H1 (cell line): ENCODE measurements around the gene CPA3. TPM values are rescaled to one million over a fixed set of nuclear protein-coding genes. Genes with fewer than 3 reads are reported as not detected.

ENCODE experiments used
- CTCF ChIA-PET: fragments of 300-600 bp; sonication (Branson Sonifier 250); formaldehyde crosslinking; loops from one replicate; lab custom pipeline; 2021; ENCODE audit not compliant: partially characterized antibody; lab: Charles Lee
- POLR2A ChIA-PET: fragments of 300-600 bp; sonication (Branson Sonifier 250); formaldehyde crosslinking; loops from one replicate; lab custom pipeline; 2021; ENCODE audit warnings: inconsistent platforms; ENCODE audit not compliant: partially characterized antibody; lab: Charles Lee
- DNase-seq, 2 experiments: peaks; one replicate each; pipeline versions ENCODE4 v3.0.0 to v3.0.0-alpha.2; 2010 to 2022; ENCODE audit warnings: low spot score in 2 of 2, low read depth in 1 of 2, mixed read lengths in 1 of 2
- FAIRE-seq: peaks from 2 replicates; lab custom pipeline; 2011; peaks lifted over from hg19 to GRCh38; lab: Jason Lieb, UNC
- H2AFZ ChIP-seq: 2 replicates; pipeline ENCODE4 v1.8.1; 2012; ENCODE audit warnings: low read length, inconsistent platforms
- H2AK5ac ChIP-seq: 2 replicates; pipeline ENCODE4 v1.6.1; 2013; ENCODE audit warnings: low read depth, low read length
- H2BK120ac ChIP-seq: replicated peaks from 2 replicates; pipeline ENCODE3; 2013; ENCODE audit warnings: low read depth, low read length, inconsistent platforms
- H2BK12ac ChIP-seq: 2 replicates; pipeline ENCODE4 v1.6.1; 2013; ENCODE audit warnings: low read depth, low read length
- H2BK15ac ChIP-seq: 2 replicates; pipeline ENCODE4 v1.6.1; 2013; ENCODE audit warnings: low read length
- H2BK20ac ChIP-seq: 2 replicates; pipeline ENCODE4 v1.6.1; 2013; ENCODE audit warnings: low read length
- H2BK5ac ChIP-seq: 2 replicates; pipeline ENCODE4 v1.6.1; 2013; ENCODE audit warnings: low read depth, low read length
- H3K14ac ChIP-seq: 2 replicates; pipeline ENCODE4 v1.6.1; 2013; ENCODE audit warnings: inconsistent platforms; ENCODE audit not compliant: insufficient read length
- H3K18ac ChIP-seq: 2 replicates; pipeline ENCODE4 v1.6.1; 2013; ENCODE audit warnings: low read length; ENCODE audit errors: extremely low read depth
- H3K23ac ChIP-seq: 2 replicates; pipeline ENCODE4 v1.6.1; 2013; ENCODE audit warnings: inconsistent platforms; ENCODE audit not compliant: insufficient read length
- H3K23me2 ChIP-seq: 2 replicates; pipeline ENCODE4 v1.6.1; 2013; ENCODE audit warnings: low read depth, low read length
- H3K27ac ChIP-seq: 2 replicates; pipeline ENCODE4 v1.6.1; 2011; ENCODE audit warnings: low read depth, low read length, inconsistent platforms
- H3K27me3 ChIP-seq, 4 experiments: replicated peaks in 1 of 4; 1 replicate in 1 of 4; 2 replicates in 3 of 4; pipeline versions ENCODE4 v1.6.1 to v1.8.1; 2011 to 2013; ENCODE audit warnings: low read length in 3 of 4, mild to moderate bottlenecking in 3 of 4, inconsistent platforms in 2 of 4, mixed read lengths in 2 of 4, moderate library complexity in 1 of 4; ENCODE audit not compliant: control insufficient read depth in 3 of 4, insufficient read depth in 3 of 4; ENCODE audit errors: extremely low read depth in 1 of 4
- H3K36me3 ChIP-seq, 4 experiments: 2 replicates each; pipeline versions ENCODE4 v1.6.1 to v1.8.1; 2011 to 2013; ENCODE audit warnings: mild to moderate bottlenecking in 4 of 4, low read length in 3 of 4, moderate library complexity in 2 of 4, control low read depth in 1 of 4, inconsistent platforms in 1 of 4; ENCODE audit not compliant: insufficient read depth in 4 of 4, control insufficient read depth in 2 of 4
- H3K4ac ChIP-seq: replicated peaks from 2 replicates; pipeline ENCODE3; 2013; ENCODE audit warnings: low read length, low read depth, mixed read lengths, inconsistent platforms; ENCODE audit not compliant: insufficient read length
- H3K4me1 ChIP-seq, 4 experiments: replicated peaks in 1 of 4; 1 replicate in 1 of 4; 2 replicates in 3 of 4; pipeline versions ENCODE4 v1.6.1 to v1.8.1; 2011 to 2013; ENCODE audit warnings: low read length in 3 of 4, inconsistent platforms in 2 of 4, mixed read lengths in 1 of 4; ENCODE audit not compliant: insufficient read depth in 4 of 4, control insufficient read depth in 3 of 4
- H3K4me2 ChIP-seq, 2 experiments: 2 replicates each; pipeline versions ENCODE4 v1.6.1 to v1.8.1; 2011 to 2013; ENCODE audit warnings: low read depth in 2 of 2, low read length in 2 of 2, control low read depth in 1 of 2, inconsistent platforms in 1 of 2, mild to moderate bottlenecking in 1 of 2; ENCODE audit not compliant: insufficient read depth in 1 of 2
- H3K4me3 ChIP-seq, 4 experiments: fragments of 200-600, 300-600 bp in 1 of 4; sonication (generic), shearing (Covaris generic), sonication (Bioruptor Twin) in 1 of 4; 2 replicates each; pipeline versions ENCODE4 v1.5.1 to v1.8.1; 2011 to 2016; ENCODE audit warnings: low read length in 4 of 4, low read depth in 3 of 4, control low read depth in 2 of 4, inconsistent platforms in 2 of 4, mild to moderate bottlenecking in 2 of 4, mixed read lengths in 1 of 4, moderate library complexity in 1 of 4; ENCODE audit not compliant: insufficient read depth in 2 of 4; ENCODE audit errors: extremely low read depth in 1 of 4
- H3K56ac ChIP-seq: replicated peaks from 2 replicates; pipeline ENCODE3; 2013; ENCODE audit warnings: low read depth, mild to moderate bottlenecking, mixed read lengths, low read length, inconsistent platforms; ENCODE audit not compliant: insufficient read length
- H3K79me1 ChIP-seq: 2 replicates; pipeline ENCODE4 v1.6.1; 2013; ENCODE audit warnings: low read depth, low read length, control low read depth
- H3K79me2 ChIP-seq, 2 experiments: 2 replicates each; pipeline versions ENCODE4 v1.6.1 to v1.8.1; 2012 to 2013; ENCODE audit warnings: low read length in 2 of 2, mild to moderate bottlenecking in 2 of 2, inconsistent platforms in 1 of 2; ENCODE audit not compliant: insufficient read depth in 2 of 2, control insufficient read depth in 1 of 2
- H3K9ac ChIP-seq, 4 experiments: replicated peaks in 1 of 4; 1 replicate in 1 of 4; 2 replicates in 3 of 4; pipeline versions ENCODE4 v1.6.1 to v1.8.1; 2011 to 2013; ENCODE audit warnings: low read depth in 3 of 4, low read length in 3 of 4, control low read depth in 2 of 4, mild to moderate bottlenecking in 2 of 4, moderate library complexity in 2 of 4, inconsistent platforms in 1 of 4; ENCODE audit errors: extremely low read depth in 1 of 4
- H3K9me3 ChIP-seq, 2 experiments: 2 replicates each; pipeline versions ENCODE4 v1.6.1 to v1.8.1; 2012 to 2013; ENCODE audit warnings: mild to moderate bottlenecking in 2 of 2, moderate library complexity in 2 of 2, control low read depth in 1 of 2, inconsistent platforms in 1 of 2, low read depth in 1 of 2, low read length in 1 of 2, mixed read lengths in 1 of 2; ENCODE audit not compliant: insufficient read depth in 2 of 2
- H4K20me1 ChIP-seq, 2 experiments: replicated peaks in 1 of 2; 2 replicates each; pipeline versions ENCODE3 to v1.8.1; 2011 to 2013; ENCODE audit warnings: inconsistent platforms in 2 of 2, low read length in 2 of 2, mild to moderate bottlenecking in 1 of 2; ENCODE audit not compliant: insufficient read depth in 2 of 2, control insufficient read depth in 1 of 2
- H4K5ac ChIP-seq: 2 replicates; pipeline ENCODE4 v1.6.1; 2013; ENCODE audit warnings: low read length, low read depth, mixed read lengths, inconsistent platforms; ENCODE audit not compliant: insufficient read length
- H4K8ac ChIP-seq: 2 replicates; pipeline ENCODE4 v1.8.0; 2013; ENCODE audit warnings: mild to moderate bottlenecking, moderate library complexity, low read length, inconsistent platforms; ENCODE audit not compliant: insufficient read depth; ENCODE audit errors: extremely low read depth
- H4K91ac ChIP-seq: replicated peaks from 2 replicates; pipeline ENCODE3; 2013; ENCODE audit warnings: low read length, mixed read lengths, inconsistent platforms; ENCODE audit not compliant: insufficient read length
- CHD1 ChIP-seq: IDR thresholded peaks from 2 replicates; pipeline ENCODE4 v1.6.1; 2012; ENCODE audit warnings: low read depth, low read length, improper control_type of control experiment
- CTBP2 ChIP-seq: IDR thresholded peaks from 2 replicates; pipeline ENCODE4 v1.7.0; 2011; ENCODE audit warnings: borderline replicate concordance, mild to moderate bottlenecking, moderate library complexity, mixed read lengths, low read length; ENCODE audit not compliant: insufficient read depth, insufficient read length
- JUN ChIP-seq: IDR thresholded peaks from 2 replicates; pipeline ENCODE4 v1.6.1; 2011; ENCODE audit warnings: low read depth, mild to moderate bottlenecking, improper control_type of control experiment, low read length
- JUND ChIP-seq: IDR thresholded peaks from 2 replicates; pipeline ENCODE4 v1.6.1; 2011; ENCODE audit warnings: mild to moderate bottlenecking, improper control_type of control experiment, low read length
- KDM5A ChIP-seq: fragments of 200-600 bp; IDR thresholded peaks from 2 replicates; pipeline ENCODE4 v1.7.1; 2012; ENCODE audit warnings: mild to moderate bottlenecking, low read length, inconsistent platforms, mixed read lengths
- NANOG ChIP-seq: IDR thresholded peaks from 2 replicates; pipeline ENCODE4 v1.6.1; 2011; ENCODE audit warnings: low read length, low read depth, mild to moderate bottlenecking, inconsistent platforms; ENCODE audit not compliant: insufficient read depth, poor library complexity, severe bottlenecking
- POLR2A ChIP-seq, 2 experiments: IDR thresholded peaks; 1 replicate in 1 of 2; 2 replicates in 1 of 2; pipeline ENCODE4 v1.6.1; 2011; ENCODE audit warnings: low read depth in 2 of 2, low read length in 2 of 2, mild to moderate bottlenecking in 2 of 2; ENCODE audit errors: control extremely low read depth in 1 of 2
- RAD21 ChIP-seq, 2 experiments: IDR thresholded peaks in 1 of 2; conservative IDR thresholded peaks in 1 of 2; 2 replicates each; pipeline ENCODE4 v1.6.1; 2011; ENCODE audit warnings: low read depth in 2 of 2, low read length in 2 of 2, improper control_type of control experiment in 1 of 2, inconsistent platforms in 1 of 2, mild to moderate bottlenecking in 1 of 2, moderate library complexity in 1 of 2
- SP1 ChIP-seq: IDR thresholded peaks from 2 replicates; pipeline ENCODE4 v1.6.1; 2011; ENCODE audit warnings: low read depth, low read length
- TBP ChIP-seq: IDR thresholded peaks from 2 replicates; pipeline ENCODE4 v1.6.1; 2011; ENCODE audit warnings: low read depth, low read length, improper control_type of control experiment
- YY1 ChIP-seq: IDR thresholded peaks from 2 replicates; pipeline ENCODE4 v1.6.1; 2011; ENCODE audit warnings: low read depth, mild to moderate bottlenecking, low read length
- polyA plus RNA-seq, 7 experiments: library from polyadenylated mRNA; depleted of rRNA in 3 of 7; stranded (reverse) in 5 of 7; unstranded in 2 of 7; fragments of >200 nt in 5 of 7; fragments of 200-250 nt in 2 of 7; gene quantifications; 1 replicate in 5 of 7; 2 replicates in 1 of 7; 4 replicates in 1 of 7; pipeline versions ENCODE4 v1.2.1 to v1.2.3, GENCODE V29; 2011 to 2013; ENCODE audit warnings: missing spikeins in 2 of 7, mixed read lengths in 2 of 7
- total RNA-seq: library from RNA; stranded (reverse); fragmentation: NEBNext Ultra II Directional; extraction: Animal tissue kit (Norgen Biotek cat#: 25700); gene quantifications from 2 replicates; pipeline ENCODE4 v1.2.1, GENCODE V29; 2021
- TF ChIP-seq, protein P1 (sequence below), 3 experiments: IDR thresholded peaks; 1 replicate in 2 of 3; 2 replicates in 1 of 3; pipeline versions ENCODE4 v1.5.1 to v1.6.1; 2011; ENCODE audit warnings: low read length in 3 of 3, mild to moderate bottlenecking in 3 of 3, inconsistent platforms in 2 of 3, low read depth in 1 of 3, moderate library complexity in 1 of 3; ENCODE audit not compliant: insufficient read depth in 1 of 3; ENCODE audit errors: control extremely low read depth in 1 of 3
- TF ChIP-seq, protein P2 (sequence below): IDR thresholded peaks from 2 replicates; pipeline ENCODE4 v1.6.1; 2011; ENCODE audit warnings: low read depth, mild to moderate bottlenecking, low read length; ENCODE audit not compliant: insufficient read depth

Gene CPA3
- total and polyA plus RNA-seq, 2 of the 8 experiments (the other 6 are each of a cell fraction or from before 2014, with no cell fraction given), result not detected

DNA sequence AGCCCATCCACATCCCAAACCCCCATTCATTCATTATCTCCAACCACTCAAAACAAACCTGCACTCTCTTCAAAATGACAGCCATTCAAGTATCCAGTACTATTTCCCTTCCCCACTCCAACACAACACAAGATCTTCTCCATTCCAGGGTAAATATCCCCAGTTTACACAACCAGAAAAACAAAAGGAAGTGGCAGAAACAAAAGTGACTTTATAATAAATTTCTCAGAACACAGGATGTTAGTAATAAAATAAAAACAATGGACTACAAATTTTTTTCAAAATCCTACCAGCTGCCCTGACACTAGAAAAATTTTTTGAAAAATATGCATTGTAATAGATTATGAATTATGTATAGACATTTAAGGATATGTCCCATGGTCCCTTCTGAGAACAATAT lies 14.2 kb downstream of the CPA3 start:
- Histone ChIP-seq H2BK20ac (no peak overlapping the region), H2AK5ac (no peak overlapping the region), H3K14ac (no peak overlapping the region), H4K20me1 (no peaks in the 10 kb centered on the region), H3K4me3 (no peak overlapping the region), H3K79me1 (no peaks in the 10 kb centered on the region), H3K56ac (no peak overlapping the region), H3K27ac (no peak overlapping the region), H2BK15ac (no peak overlapping the region), H3K23me2 (no peaks in the 10 kb centered on the region), H4K91ac (no peak overlapping the region), H4K5ac (no peak overlapping the region), H3K18ac (no peak overlapping the region), H3K23ac (no peak overlapping the region), H3K79me2 (no peaks in the 10 kb centered on the region), H2BK5ac (no peak overlapping the region), H4K8ac (no peak overlapping the region), H3K4ac (no peak overlapping the region), H3K36me3 (no peaks in the 10 kb centered on the region), H3K4me1 (no peaks in the 10 kb centered on the region), H3K27me3 (no peaks in the 10 kb centered on the region), H2BK12ac (no peak overlapping the region), H2AFZ (no peak overlapping the region), H2BK120ac (no peak overlapping the region), H3K9me3 (no peaks in the 10 kb centered on the region), H3K9ac (no peak overlapping the region), H3K4me2 (no peak overlapping the region)
- no peak for FAIRE-seq
- ChIA-PET CTCF (interaction anchor here (1.2 to 5.6 kb wide), 8 partner anchors 9 to 152 kb away, joined by 3 to 41 read pairs (median 16); no protein-coding TSS in a partner anchor), POLR2A (no interaction called here)
- DNase-seq, result no peak
- TF ChIP-seq CHD1 (no peak), RAD21 (IDR thresholded peaks at IDR 0.05 in 1 of 2, conservative IDR thresholded peaks at IDR 0.05 in 1 of 2; ENCODE audit: low read depth in 2 of 2, low read length in 2 of 2) (no peak), KDM5A (no peak), CTBP2 (no peak), TBP (no peak), JUND (no peak), JUN (no peak), SP1 (no peak), YY1 (no peak), NANOG (no peak), POLR2A (IDR thresholded peaks at IDR 0.05; ENCODE audit: control extremely low read depth in 1 of 2, low read depth in 2 of 2, low read length in 2 of 2) (no peak)
- TF ChIP-seq, protein P1, sequence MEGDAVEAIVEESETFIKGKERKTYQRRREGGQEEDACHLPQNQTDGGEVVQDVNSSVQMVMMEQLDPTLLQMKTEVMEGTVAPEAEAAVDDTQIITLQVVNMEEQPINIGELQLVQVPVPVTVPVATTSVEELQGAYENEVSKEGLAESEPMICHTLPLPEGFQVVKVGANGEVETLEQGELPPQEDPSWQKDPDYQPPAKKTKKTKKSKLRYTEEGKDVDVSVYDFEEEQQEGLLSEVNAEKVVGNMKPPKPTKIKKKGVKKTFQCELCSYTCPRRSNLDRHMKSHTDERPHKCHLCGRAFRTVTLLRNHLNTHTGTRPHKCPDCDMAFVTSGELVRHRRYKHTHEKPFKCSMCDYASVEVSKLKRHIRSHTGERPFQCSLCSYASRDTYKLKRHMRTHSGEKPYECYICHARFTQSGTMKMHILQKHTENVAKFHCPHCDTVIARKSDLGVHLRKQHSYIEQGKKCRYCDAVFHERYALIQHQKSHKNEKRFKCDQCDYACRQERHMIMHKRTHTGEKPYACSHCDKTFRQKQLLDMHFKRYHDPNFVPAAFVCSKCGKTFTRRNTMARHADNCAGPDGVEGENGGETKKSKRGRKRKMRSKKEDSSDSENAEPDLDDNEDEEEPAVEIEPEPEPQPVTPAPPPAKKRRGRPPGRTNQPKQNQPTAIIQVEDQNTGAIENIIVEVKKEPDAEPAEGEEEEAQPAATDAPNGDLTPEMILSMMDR (IDR thresholded peaks at IDR 0.05; ENCODE audit: control extremely low read depth in 1 of 3, insufficient read depth in 1 of 3, low read depth in 1 of 3, low read length in 3 of 3), result no peak
- TF ChIP-seq, protein P2, sequence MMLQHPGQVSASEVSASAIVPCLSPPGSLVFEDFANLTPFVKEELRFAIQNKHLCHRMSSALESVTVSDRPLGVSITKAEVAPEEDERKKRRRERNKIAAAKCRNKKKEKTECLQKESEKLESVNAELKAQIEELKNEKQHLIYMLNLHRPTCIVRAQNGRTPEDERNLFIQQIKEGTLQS, result no peak
